ENCODE measurements around the gene PAX5.
"Not testable (repeated sequence)": the region's sequence is repeated elsewhere in the genome, so short reads cannot be mapped to it uniquely, and the experiment has no call there.

PAX5 gene

GRCh38 chr9:37033682-37034304, at the start of gene PAX5:
Gene PAX5, minus strand, starts transcription at chr9:37034268. Its CDS starts 237 bp downstream, at chr9:37034031.
- DNase-seq, result no peak

- no peak for DNase-seq
These were observed 49.6 kb upstream of the PAX5 start for GRCh38 chr9:37083654-37084053.

- no peak for DNase-seq
These were observed 48.2 kb upstream of the PAX5 start for GRCh38 chr9:37082214-37082765.

- not testable (repeated sequence) for DNase-seq
These were observed 47.4 kb upstream of the PAX5 start for GRCh38 chr9:37081507-37081906.

- not testable (repeated sequence) for DNase-seq
These were observed 46.1 kb upstream of the PAX5 start for GRCh38 chr9:37080165-37080628.

- DNase-seq, result peak; percentile 97
These were observed 45.5 kb upstream of the PAX5 start for GRCh38 chr9:37079370-37080164.

GRCh38 chr9:37074790-37075189, 40.7 kb upstream of the PAX5 start:
- not testable (repeated sequence) for DNase-seq

- DNase-seq, result no peak
These were observed 32.2 kb upstream of the PAX5 start for GRCh38 chr9:37066139-37066725.

GRCh38 chr9:37062336-37062735, 28.3 kb upstream of the PAX5 start:
- no peak for DNase-seq

- no peak for DNase-seq
These were observed 27.7 kb upstream of the PAX5 start for GRCh38 chr9:37061768-37062167.

GRCh38 chr9:37060833-37061232, 26.8 kb upstream of the PAX5 start:
- DNase-seq, result no peak

GRCh38 chr9:37056046-37056920, 22.2 kb upstream of the PAX5 start:
- DNase-seq, result no peak

- DNase-seq, result not testable (repeated sequence)
These were observed 20.3 kb upstream of the PAX5 start for GRCh38 chr9:37054363-37054720.

GRCh38 chr9:37053684-37054362, 19.8 kb upstream of the PAX5 start:
- DNase-seq, result no peak

- DNase-seq, result no peak
These were observed 12.6 kb upstream of the PAX5 start for GRCh38 chr9:37046683-37047082.

- DNase-seq, result no peak
These were observed 8.4 kb upstream of the PAX5 start for GRCh38 chr9:37042421-37042820.

- no peak for DNase-seq
These were observed 6.5 kb upstream of the PAX5 start for GRCh38 chr9:37040508-37041127.

GRCh38 chr9:37038943-37039464, 4.9 kb upstream of the PAX5 start:
- DNase-seq, result peak; percentile 63

GRCh38 chr9:37038302-37038942, 4.4 kb upstream of the PAX5 start:
- DNase-seq, result no peak

- DNase-seq, result peak; percentile 87
These were observed 3.6 kb upstream of the PAX5 start for GRCh38 chr9:37037503-37038301.

All from retina (tissue), 1 donor.